ENCODE data around the gene MIGA2. TPM values are rescaled to one million over a fixed set of nuclear protein-coding genes. Genes with fewer than 3 reads are reported as not detected.
A peak's percentile ranks its signal among the peaks of the same experiment; 100 is the strongest.

Gene MIGA2
- total RNA-seq, 2 experiments from 2014 or later, result 34.6 to 35.8 TPM

GRCh38 chr9:129027685-129028191, 8.7 kb upstream of the MIGA2 start:
- H3K27ac Mint-ChIP-seq, result peak overlapping the region; percentile 79
- intact Hi-C loops (cut with micrococcal nuclease), result no loop called here
- peaks cover 17% of the 10 kb centered on the region for H3K4me1 Mint-ChIP-seq (ENCODE audit: low read depth)
- peak; percentile 59 for ATAC-seq
- no peaks in the 10 kb centered on the region for H3K27me3 Mint-ChIP-seq
- no peaks in the 10 kb centered on the region for H3K36me3 Mint-ChIP-seq (ENCODE audit: low read depth)
- no peaks in the 10 kb centered on the region for H3K9me3 Mint-ChIP-seq
- TF ChIP-seq CTCF (IDR thresholded peaks at IDR 0.05), result no peak
- DNase-seq, result peak; percentile 71
- ChIA-PET CTCF (interaction anchor here (0.7 to 1.0 kb wide), 5 partner anchors 8 to 40 kb away, joined by 3 to 4 read pairs (median 3); no protein-coding TSS in a partner anchor), POLR2A (interaction anchor here (0.7 to 1.4 kb wide), 4 partner anchors 9 to 42 kb away, joined by 3 to 6 read pairs (median 3); no protein-coding TSS in a partner anchor)
- peak overlapping the region; percentile 80 for H3K4me3 Mint-ChIP-seq

- Mint-ChIP-seq H3K36me3 (ENCODE audit: low read depth) (no peaks in the 10 kb centered on the region), H3K4me1 (ENCODE audit: low read depth) (peaks cover 17% of the 10 kb centered on the region), H3K4me3 (peak within 1 kb of the TSS; percentile 80), H3K27me3 (no peaks in the 10 kb centered on the region), H3K9me3 (no peaks in the 10 kb centered on the region), H3K27ac (peak within 1 kb of the TSS; percentile 79)
- TF ChIP-seq CTCF (IDR thresholded peaks at IDR 0.05), result peak; percentile 39
- ATAC-seq (peak; percentile 95), DNase-seq (peak; percentile 94)
- ChIA-PET CTCF (interaction anchor here (0.7 to 0.9 kb wide), 4 partner anchors 9 to 40 kb away, joined by 3 to 4 read pairs (median 3); no protein-coding TSS in a partner anchor), POLR2A (interaction anchor here (0.9 to 1.4 kb wide), 2 partner anchors 9 to 41 kb away, joined by 3 to 6 read pairs; no protein-coding TSS in a partner anchor)
- intact Hi-C loops (cut with micrococcal nuclease), result no loop called here
Observed at GRCh38 chr9:129028192-129028966, 8.0 kb upstream of the MIGA2 start, which contains the start of gene SH3GLB2. TSS of gene SH3GLB2 (minus strand) at chr9:129028331. CDS start at chr9:129028154, 177 bp downstream.

- TF ChIP-seq CTCF (IDR thresholded peaks at IDR 0.05), result no peak
- no peaks in the 10 kb centered on the region for H3K9me3 Mint-ChIP-seq
- ATAC-seq, result no peak
- intact Hi-C loops (cut with micrococcal nuclease), result no loop called here
- POLR2A ChIA-PET, result no interaction called here
- H3K27ac Mint-ChIP-seq, result no peak overlapping the region
- no peak for DNase-seq
- peaks cover 14% of the 10 kb centered on the region for H3K4me1 Mint-ChIP-seq (ENCODE audit: low read depth)
- CTCF ChIA-PET, result interaction anchor here (1.1 kb wide), 1 partner anchor 590 kb away, joined by 3 read pairs; the partner anchor contains the start of gene C9orf50
- H3K36me3 Mint-ChIP-seq (ENCODE audit: low read depth), result no peaks in the 10 kb centered on the region
- H3K4me3 Mint-ChIP-seq, result no peak overlapping the region
- no peaks in the 10 kb centered on the region for H3K27me3 Mint-ChIP-seq
Observed at GRCh38 chr9:129030191-129030590, 6.2 kb upstream of the MIGA2 start.

- Mint-ChIP-seq H3K27ac (no peak overlapping the region), H3K4me3 (no peak overlapping the region)
Observed at GRCh38 chr9:129031514-129031913, 4.9 kb upstream of the MIGA2 start.

More at GRCh38 chr9:129031514-129031913, 4.9 kb upstream of the MIGA2 start:
- CTCF ChIA-PET, result no interaction called here
- Mint-ChIP-seq H3K4me1 (ENCODE audit: low read depth) (peaks cover 13% of the 10 kb centered on the region), H3K27me3 (no peaks in the 10 kb centered on the region), H3K9me3 (no peaks in the 10 kb centered on the region), H3K36me3 (ENCODE audit: low read depth) (no peaks in the 10 kb centered on the region)
- ATAC-seq, result no peak
- DNase-seq, result no peak
- intact Hi-C loops (cut with micrococcal nuclease), result no loop called here
- POLR2A ChIA-PET, result no interaction called here
- no peak for TF ChIP-seq CTCF (IDR thresholded peaks at IDR 0.05)
